HCT116 (cell line): Measurements from ENCODE around the gene RIN3. TPM values are rescaled to one million over a fixed set of nuclear protein-coding genes. Genes with fewer than 3 reads are reported as not detected.
A peak's percentile ranks its signal among the peaks of the same experiment; 100 is the strongest.

Source experiments
- ATAC-seq: fragments of 200-7000 bp; cut with Tn5 transposase; 2 replicates; pipeline ENCODE4 v1.9.1; 2020; ENCODE audit warnings: mild to moderate bottlenecking, moderate library complexity
- BruUV-seq: library from RNA; stranded (reverse); fragments of 400-500 nt; replicated peaks from 2 replicates; lab custom pipeline; 2021; lab: Mats Ljungman, UMichigan
- CTCF ChIA-PET: fragments of 300-600 bp; sonication (Branson Sonifier 250); formaldehyde crosslinking; loops from one replicate; lab custom pipeline; 2021; ENCODE audit warnings: antibody characterized with exemption; lab: Charles Lee
- POLR2A ChIA-PET: fragments of 300-600, 350-600 bp; sonication (Branson Sonifier 250); formaldehyde crosslinking; loops from one replicate; lab custom pipeline; 2021; ENCODE audit warnings: antibody characterized with exemption; lab: Charles Lee
- RAD21 ChIA-PET, 2 experiments: fragments of 300-600 bp; sonication (Branson Sonifier 250); formaldehyde crosslinking; loops; one replicate each; lab custom pipeline; 2023; ENCODE audit warnings: low total read pairs in 2 of 2; ENCODE audit not compliant: uncharacterized antibody in 2 of 2, unreplicated experiment in 2 of 2, low non-redundant PET in 1 of 2; lab: Charles Lee
- DNase-seq: peaks from one replicate; pipeline ENCODE4 v3.0.0-alpha.2; 2010; ENCODE audit warnings: low read depth, low spot score
- H2AFZ ChIP-seq: fragments of 200-600 bp; shearing (Covaris generic), sonication (generic); 2 replicates; pipeline ENCODE4 v1.6.1; 2017; ENCODE audit warnings: low read depth, mixed run types, mixed read lengths, antibody characterized with exemption, low read length; ENCODE audit not compliant: poor library complexity, severe bottlenecking
- H3K27ac ChIP-seq: 2 replicates; pipeline ENCODE4 v1.5.1; 2012; ENCODE audit warnings: low read depth, low read length
- H3K27me3 ChIP-seq: fragments of 200-600 bp; sonication (generic); 2 replicates; pipeline ENCODE4 v1.6.1; 2016; ENCODE audit warnings: mixed run types, low read length, mixed read lengths; ENCODE audit not compliant: insufficient read depth
- H3K36me3 ChIP-seq, 2 experiments: fragments of 200-500 bp in 1 of 2; fragments of 200-600 bp in 1 of 2; sonication (Bioruptor generic) in 1 of 2; sonication (generic) in 1 of 2; 2 replicates each; pipeline versions ENCODE4 v1.5.1 to v1.6.1; 2014 to 2016; ENCODE audit warnings: low read length in 2 of 2, inconsistent platforms in 1 of 2, mixed read lengths in 1 of 2, mixed run types in 1 of 2; ENCODE audit not compliant: insufficient read depth in 2 of 2, control insufficient read depth in 1 of 2
- H3K4me1 ChIP-seq, 2 experiments: fragments of 200-600 bp in 1 of 2; sonication (generic) in 1 of 2; 2 replicates each; pipeline versions ENCODE4 v1.5.1 to v1.6.1; 2012 to 2017; ENCODE audit warnings: low read length in 2 of 2, inconsistent platforms in 1 of 2, mild to moderate bottlenecking in 1 of 2, mixed read lengths in 1 of 2, mixed run types in 1 of 2, moderate library complexity in 1 of 2; ENCODE audit not compliant: insufficient read depth in 2 of 2, control insufficient read depth in 1 of 2
- H3K4me2 ChIP-seq: fragments of 200-600 bp; sonication (generic); 2 replicates; pipeline ENCODE4 v1.6.1; 2017; ENCODE audit warnings: mixed run types, low read length, mixed read lengths
- H3K4me3 ChIP-seq, 2 experiments: fragments of 200-600 bp in 1 of 2; sonication (generic) in 1 of 2; replicated peaks in 1 of 2; 2 replicates each; pipeline ENCODE4 v1.5.1; 2011 to 2016; ENCODE audit warnings: low read length in 2 of 2, control low read depth in 1 of 2, low read depth in 1 of 2, mild to moderate bottlenecking in 1 of 2, mixed read lengths in 1 of 2, mixed run types in 1 of 2
- H3K79me2 ChIP-seq: fragments of 200-600 bp; sonication (generic); 2 replicates; pipeline ENCODE4 v1.6.1; 2017; ENCODE audit warnings: mild to moderate bottlenecking, mixed run types, low read length, moderate library complexity, mixed read lengths; ENCODE audit not compliant: insufficient read depth
- H3K9ac ChIP-seq: fragments of 200-600 bp; sonication (generic); 2 replicates; pipeline ENCODE4 v1.6.1; 2016; ENCODE audit warnings: low read length, mixed read lengths
- H3K9me2 ChIP-seq: fragments of 200-600 bp; sonication (generic), shearing (Covaris generic); 2 replicates; pipeline ENCODE4 v1.6.1; 2017; ENCODE audit warnings: mixed run types, mild to moderate bottlenecking, moderate library complexity; ENCODE audit not compliant: insufficient read depth
- H3K9me3 ChIP-seq, 2 experiments: fragments of 200-500 bp in 1 of 2; fragments of 200-600 bp in 1 of 2; sonication (Bioruptor generic) in 1 of 2; sonication (generic) in 1 of 2; 2 replicates each; pipeline ENCODE4 v1.6.1; 2014 to 2017; ENCODE audit warnings: low read length in 2 of 2, mixed read lengths in 2 of 2, inconsistent platforms in 1 of 2, low read depth in 1 of 2, mild to moderate bottlenecking in 1 of 2, mixed run types in 1 of 2, moderate library complexity in 1 of 2; ENCODE audit not compliant: control insufficient read depth in 1 of 2, insufficient read depth in 1 of 2
- H4K20me1 ChIP-seq: fragments of 200-600 bp; sonication (generic), shearing (Covaris generic); 2 replicates; pipeline ENCODE4 v1.6.1; 2017; ENCODE audit warnings: mixed run types, mild to moderate bottlenecking, moderate library complexity; ENCODE audit not compliant: insufficient read depth
- CBX3 ChIP-seq: IDR thresholded peaks from 2 replicates; pipeline ENCODE4 v1.6.1; 2012; ENCODE audit warnings: low read depth
- EGR1 ChIP-seq: IDR thresholded peaks from 2 replicates; pipeline ENCODE4 v1.6.1; 2012; ENCODE audit warnings: low read depth
- ELF1 ChIP-seq: IDR thresholded peaks from 2 replicates; pipeline ENCODE4 v1.6.1; 2012; ENCODE audit warnings: low read depth, borderline replicate concordance
- EZH2phosphoT487 ChIP-seq: fragments of 200-600 bp; IDR thresholded peaks from 2 replicates; pipeline ENCODE4 v1.6.1; 2018; ENCODE audit warnings: antibody characterized with exemption, borderline replicate concordance
- FOSL1 ChIP-seq: IDR thresholded peaks from 2 replicates; pipeline ENCODE4 v1.6.1; 2012; ENCODE audit warnings: low read depth
- MAX ChIP-seq: IDR thresholded peaks from 2 replicates; pipeline ENCODE4 v1.6.1; 2012
- POLR2AphosphoS5 ChIP-seq: IDR thresholded peaks from 2 replicates; pipeline ENCODE4 v1.6.1; 2011; ENCODE audit warnings: mild to moderate bottlenecking, low read depth, low read length, moderate library complexity
- RAD21 ChIP-seq: IDR thresholded peaks from 2 replicates; pipeline ENCODE4 v1.6.1; 2012; ENCODE audit warnings: low read depth, mild to moderate bottlenecking
- SIN3A ChIP-seq: IDR thresholded peaks from 2 replicates; pipeline ENCODE4 v1.6.1; 2012; ENCODE audit warnings: low read depth
- SP1 ChIP-seq: IDR thresholded peaks from 2 replicates; pipeline ENCODE4 v1.6.1; 2012; ENCODE audit warnings: low read depth
- SRF ChIP-seq: IDR thresholded peaks from 2 replicates; pipeline ENCODE4 v1.6.1; 2012; ENCODE audit warnings: low read depth
- YY1 ChIP-seq: IDR thresholded peaks from 2 replicates; pipeline ENCODE4 v1.6.1; 2011; ENCODE audit warnings: low read length, low read depth, moderate library complexity, mild to moderate bottlenecking; ENCODE audit not compliant: insufficient replicate concordance; ENCODE audit errors: extremely low read depth
- ZBTB33 ChIP-seq: IDR thresholded peaks from 2 replicates; pipeline ENCODE4 v1.6.1; 2011; ENCODE audit warnings: mild to moderate bottlenecking, low read length, moderate library complexity; ENCODE audit not compliant: insufficient replicate concordance; ENCODE audit errors: extremely low read depth
- ZFX ChIP-seq: fragments of 450-650 bp; IDR thresholded peaks from 2 replicates; pipeline ENCODE4 v1.6.1; 2017
- ZNF274 ChIP-seq: fragments of 200-500 bp; sonication (Bioruptor generic); IDR thresholded peaks from 2 replicates; pipeline ENCODE4 v1.6.1; 2014; ENCODE audit warnings: mild to moderate bottlenecking, low read depth, low read length, inconsistent platforms
- intact Hi-C: fragments of 100-400 bp; cut with micrococcal nuclease; formaldehyde crosslinking; loops from 2 replicates; pipeline ENCODE4 v1.10.0; 2022
- total RNA-seq: library from RNA; stranded (reverse); gene quantifications from one replicate; pipeline ENCODE4 v1.2.1, GENCODE V29; 2021; ENCODE audit not compliant: unreplicated experiment
- TF ChIP-seq, protein P1 (sequence below), 3 experiments: fragments of 200-600 bp in 1 of 3; sonication (generic) in 1 of 3; IDR thresholded peaks in 2 of 3; conservative IDR thresholded peaks in 1 of 3; 2 replicates each; pipeline ENCODE4 v1.5.1; 2012 to 2017; ENCODE audit warnings: low read depth in 2 of 3, low read length in 2 of 3, antibody characterized with exemption in 1 of 3, borderline replicate concordance in 1 of 3, control low read depth in 1 of 3, mild to moderate bottlenecking in 1 of 3, mixed read lengths in 1 of 3, mixed run types in 1 of 3, moderate library complexity in 1 of 3; ENCODE audit not compliant: insufficient read depth in 1 of 3
- TF ChIP-seq, protein P2 (sequence below): IDR thresholded peaks from 2 replicates; pipeline ENCODE4 v1.6.1; 2012; ENCODE audit warnings: low read depth

The RIN3 gene
- total RNA-seq, 1 experiment from 2014 or later = 22.2 TPM

DNA sequence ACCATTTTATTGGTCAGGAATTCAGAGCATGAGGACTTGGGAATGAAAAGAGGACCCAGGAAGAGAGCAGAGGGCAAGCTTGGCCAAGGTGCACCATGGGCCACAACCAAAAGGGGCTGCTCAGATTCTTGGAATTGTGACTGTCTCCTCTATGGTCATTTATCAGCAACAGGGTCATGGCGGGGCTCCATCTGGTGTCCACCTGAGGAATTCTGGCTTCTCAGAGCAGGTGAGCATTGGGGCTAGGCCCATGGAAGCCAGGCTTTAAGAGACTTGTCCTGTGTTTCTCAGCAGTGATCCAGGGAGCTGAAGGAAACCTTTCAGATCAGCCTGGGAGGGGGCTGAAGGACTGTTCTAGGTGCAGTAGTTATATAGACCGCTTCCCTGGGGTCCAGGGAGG is 2.6 kb upstream of the RIN3 start:
- peak; percentile 51 for DNase-seq
- ChIA-PET CTCF (interaction anchor here (1.0 to 2.1 kb wide), 4 partner anchors 50 to 404 kb away, joined by 3 to 5 read pairs (median 4); partner anchors contain the start of gene ATXN3), POLR2A (interaction anchor here (1.0 to 1.3 kb wide), 2 partner anchors 9 to 11 kb away, joined by 3 read pairs; no protein-coding TSS in a partner anchor), RAD21 (no interaction called here)
- H3K4me2 ChIP-seq = peak overlapping the region; percentile 95
- H2AFZ ChIP-seq = peak overlapping the region; percentile 42
- H3K27ac ChIP-seq = peak overlapping the region; percentile 79
- H3K9me2 ChIP-seq = no peaks in the 10 kb centered on the region
- H3K36me3 ChIP-seq = no peaks in the 10 kb centered on the region
- intact Hi-C loops = loop anchor here (2.0 kb wide), 2 partner anchors 38 to 54 kb away; no protein-coding TSS in a partner anchor
- peak; percentile 56 for ATAC-seq
- no peaks in the 10 kb centered on the region for H3K9me3 ChIP-seq
- H3K4me1 ChIP-seq = peaks cover 42 to 61% of the 10 kb centered on the region in 2 experiments
- peaks cover 5% of the 10 kb centered on the region; the same call in 1 of the 2 replicates for H3K79me2 ChIP-seq
- H4K20me1 ChIP-seq = no peaks in the 10 kb centered on the region
- peak overlapping the region; percentile 55 for H3K9ac ChIP-seq
- no peaks in the 10 kb centered on the region for H3K27me3 ChIP-seq
- TF ChIP-seq EGR1 (no peak), RAD21 (no peak), SRF (no peak), EZH2phosphoT487 (no peak), ZBTB33 (no peak), ELF1 (no peak), SP1 (no peak), FOSL1 (no peak), SIN3A (no peak), ZNF274 (no peak), ZFX (0 out of 2 replicates have a peak, but pooled peaks have one; percentile 27), POLR2AphosphoS5 (no peak), CBX3 (no peak), MAX (no peak), YY1 (no peak)
- TF ChIP-seq, protein P1, sequence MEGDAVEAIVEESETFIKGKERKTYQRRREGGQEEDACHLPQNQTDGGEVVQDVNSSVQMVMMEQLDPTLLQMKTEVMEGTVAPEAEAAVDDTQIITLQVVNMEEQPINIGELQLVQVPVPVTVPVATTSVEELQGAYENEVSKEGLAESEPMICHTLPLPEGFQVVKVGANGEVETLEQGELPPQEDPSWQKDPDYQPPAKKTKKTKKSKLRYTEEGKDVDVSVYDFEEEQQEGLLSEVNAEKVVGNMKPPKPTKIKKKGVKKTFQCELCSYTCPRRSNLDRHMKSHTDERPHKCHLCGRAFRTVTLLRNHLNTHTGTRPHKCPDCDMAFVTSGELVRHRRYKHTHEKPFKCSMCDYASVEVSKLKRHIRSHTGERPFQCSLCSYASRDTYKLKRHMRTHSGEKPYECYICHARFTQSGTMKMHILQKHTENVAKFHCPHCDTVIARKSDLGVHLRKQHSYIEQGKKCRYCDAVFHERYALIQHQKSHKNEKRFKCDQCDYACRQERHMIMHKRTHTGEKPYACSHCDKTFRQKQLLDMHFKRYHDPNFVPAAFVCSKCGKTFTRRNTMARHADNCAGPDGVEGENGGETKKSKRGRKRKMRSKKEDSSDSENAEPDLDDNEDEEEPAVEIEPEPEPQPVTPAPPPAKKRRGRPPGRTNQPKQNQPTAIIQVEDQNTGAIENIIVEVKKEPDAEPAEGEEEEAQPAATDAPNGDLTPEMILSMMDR (IDR thresholded peaks at IDR 0.05 in 2 of 3, conservative IDR thresholded peaks at IDR 0.05 in 1 of 3; ENCODE audit: borderline replicate concordance in 1 of 3, insufficient read depth in 1 of 3, low read depth in 2 of 3, low read length in 2 of 3) = peak in 2 of 3 experiments; percentile 51 to 53; a peak in 4 of 6 replicates
- TF ChIP-seq, protein P2, sequence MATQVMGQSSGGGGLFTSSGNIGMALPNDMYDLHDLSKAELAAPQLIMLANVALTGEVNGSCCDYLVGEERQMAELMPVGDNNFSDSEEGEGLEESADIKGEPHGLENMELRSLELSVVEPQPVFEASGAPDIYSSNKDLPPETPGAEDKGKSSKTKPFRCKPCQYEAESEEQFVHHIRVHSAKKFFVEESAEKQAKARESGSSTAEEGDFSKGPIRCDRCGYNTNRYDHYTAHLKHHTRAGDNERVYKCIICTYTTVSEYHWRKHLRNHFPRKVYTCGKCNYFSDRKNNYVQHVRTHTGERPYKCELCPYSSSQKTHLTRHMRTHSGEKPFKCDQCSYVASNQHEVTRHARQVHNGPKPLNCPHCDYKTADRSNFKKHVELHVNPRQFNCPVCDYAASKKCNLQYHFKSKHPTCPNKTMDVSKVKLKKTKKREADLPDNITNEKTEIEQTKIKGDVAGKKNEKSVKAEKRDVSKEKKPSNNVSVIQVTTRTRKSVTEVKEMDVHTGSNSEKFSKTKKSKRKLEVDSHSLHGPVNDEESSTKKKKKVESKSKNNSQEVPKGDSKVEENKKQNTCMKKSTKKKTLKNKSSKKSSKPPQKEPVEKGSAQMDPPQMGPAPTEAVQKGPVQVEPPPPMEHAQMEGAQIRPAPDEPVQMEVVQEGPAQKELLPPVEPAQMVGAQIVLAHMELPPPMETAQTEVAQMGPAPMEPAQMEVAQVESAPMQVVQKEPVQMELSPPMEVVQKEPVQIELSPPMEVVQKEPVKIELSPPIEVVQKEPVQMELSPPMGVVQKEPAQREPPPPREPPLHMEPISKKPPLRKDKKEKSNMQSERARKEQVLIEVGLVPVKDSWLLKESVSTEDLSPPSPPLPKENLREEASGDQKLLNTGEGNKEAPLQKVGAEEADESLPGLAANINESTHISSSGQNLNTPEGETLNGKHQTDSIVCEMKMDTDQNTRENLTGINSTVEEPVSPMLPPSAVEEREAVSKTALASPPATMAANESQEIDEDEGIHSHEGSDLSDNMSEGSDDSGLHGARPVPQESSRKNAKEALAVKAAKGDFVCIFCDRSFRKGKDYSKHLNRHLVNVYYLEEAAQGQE = no peak
- H3K4me3 ChIP-seq = peak overlapping the region; percentile 14 to 33
- TSS peak; percentile 74 for BruUV-seq
